Measurements from ENCODE around the gene ZNF664.

The ZNF664 gene

DNA sequence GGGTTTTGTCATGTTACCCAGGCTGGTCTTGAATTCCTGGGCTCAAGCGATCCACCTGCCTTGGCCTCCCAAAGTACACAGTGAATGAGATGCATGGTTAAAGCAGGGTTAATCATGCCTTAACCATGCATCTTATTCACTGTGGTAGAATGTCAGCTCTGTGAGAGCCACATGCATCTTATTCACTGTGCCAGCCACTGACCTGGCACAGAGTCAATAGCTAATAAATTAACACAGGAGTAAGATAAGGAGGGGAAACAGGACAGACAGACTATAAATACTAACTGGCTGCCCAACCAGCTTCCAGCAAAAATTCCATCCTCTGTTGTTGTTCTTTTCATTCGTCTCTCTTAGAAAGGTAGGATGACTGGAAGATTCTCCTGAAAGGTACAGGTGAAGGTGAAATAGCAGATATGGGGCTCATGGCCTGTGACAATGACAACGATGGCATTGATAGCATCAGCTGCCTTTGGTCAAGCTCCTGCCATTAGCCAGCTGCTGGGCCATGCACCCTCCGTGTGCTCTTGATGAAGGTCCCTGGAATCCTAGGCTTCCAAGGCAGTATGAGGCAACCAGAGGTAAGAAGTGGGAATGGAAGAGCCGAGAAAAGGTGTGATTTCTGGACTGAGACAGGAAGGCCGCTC is 76.6 kb downstream of the ZNF664 start:
- H3K4me3 ChIP-seq (ENCODE audit: low read depth, low read length): no peak overlapping the region
- no peak for TF ChIP-seq CTCF (IDR thresholded peaks at IDR 0.05; ENCODE audit: low read depth, low read length)

GRCh38 chr12:124053851-124054250 is 80.8 kb downstream of the ZNF664 start:
- no peak for TF ChIP-seq CTCF (IDR thresholded peaks at IDR 0.05; ENCODE audit: low read depth, low read length)
- no peak overlapping the region for H3K4me3 ChIP-seq (ENCODE audit: low read depth, low read length)

DNA sequence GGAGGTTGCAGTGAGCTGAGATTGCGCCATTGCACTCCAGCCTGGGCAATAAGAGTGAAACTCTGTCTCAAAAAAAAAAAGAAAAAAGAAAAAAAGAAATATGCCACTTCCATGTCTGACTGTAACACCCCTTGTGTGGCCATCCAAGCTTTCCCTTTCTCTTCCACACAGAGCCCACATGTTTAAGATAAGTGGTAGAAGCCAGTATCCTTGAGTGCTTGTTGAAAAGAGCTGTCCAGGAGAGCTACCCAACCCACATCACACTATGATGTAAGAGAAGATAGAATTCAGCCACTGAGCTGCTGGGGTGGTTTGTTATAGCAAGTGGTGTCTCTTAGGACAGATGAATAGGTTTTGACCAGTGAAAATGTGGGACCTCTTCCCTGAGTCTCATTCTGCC is 82.1 kb downstream of the ZNF664 start:
- no peak overlapping the region for H3K4me3 ChIP-seq (ENCODE audit: low read depth, low read length)
- no peak for TF ChIP-seq CTCF (IDR thresholded peaks at IDR 0.05; ENCODE audit: low read depth, low read length)

GRCh38 chr12:124057691-124058090 is 84.7 kb downstream of the ZNF664 start:
- TF ChIP-seq CTCF (IDR thresholded peaks at IDR 0.05; ENCODE audit: low read depth, low read length): no peak
- H3K4me3 ChIP-seq (ENCODE audit: low read depth, low read length): no peak overlapping the region

DNA sequence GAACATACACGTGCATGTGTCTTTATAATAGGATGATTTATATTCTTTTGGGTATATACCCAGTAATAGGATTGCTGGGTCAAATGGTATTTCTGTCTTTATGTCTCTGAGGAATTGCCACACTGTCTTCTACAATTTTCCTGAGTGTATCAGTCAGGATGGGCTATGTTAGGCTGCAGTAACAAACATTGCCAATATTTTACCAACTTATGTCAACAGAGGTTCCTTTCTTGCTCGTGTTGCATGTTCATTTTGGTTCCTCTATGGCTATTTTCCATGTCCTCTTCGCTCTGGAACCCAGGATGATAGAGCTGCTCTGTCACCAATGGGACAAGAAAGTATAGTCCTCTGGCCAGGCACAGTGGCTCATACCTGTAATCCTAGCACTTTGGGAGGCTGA is 86.7 kb downstream of the ZNF664 start:
- no peak overlapping the region for H3K4me3 ChIP-seq (ENCODE audit: low read depth, low read length)
- no peak for TF ChIP-seq CTCF (IDR thresholded peaks at IDR 0.05; ENCODE audit: low read depth, low read length)
